VCaP (cell line): ENCODE results near the gene EBI3.
"Not testable (repeated sequence)": the region's sequence is repeated elsewhere in the genome, so short reads cannot be mapped to it uniquely, and the experiment has no call there.

ENCODE experiments used
- H3K27ac ChIP-seq: fragments of 450-650 bp; 2 replicates; pipeline ENCODE4 v1.5.1; 2017
- CTCF ChIP-seq: fragments of 450-650 bp; conservative IDR thresholded peaks from 2 replicates; pipeline ENCODE4 v1.5.1; 2017; ENCODE audit warnings: mild to moderate bottlenecking, moderate library complexity

Gene EBI3

GRCh38 chr19:4186087-4186993, 43.0 kb upstream of the EBI3 start:
- peak; percentile 79 for TF ChIP-seq CTCF
- H3K27ac ChIP-seq = peak overlapping the region; percentile 16; the same call in 1 of the 2 replicates

- H3K27ac ChIP-seq = 0 out of 2 replicates have a peak overlapping the region, but pooled peaks have one; percentile 16
- no peak for TF ChIP-seq CTCF
Observed at GRCh38 chr19:4187313-4188122, 41.8 kb upstream of the EBI3 start.

GRCh38 chr19:4189641-4190040, 39.7 kb upstream of the EBI3 start:
- no peak overlapping the region for H3K27ac ChIP-seq
- TF ChIP-seq CTCF = no peak

GRCh38 chr19:4192537-4192936, 36.8 kb upstream of the EBI3 start:
- H3K27ac ChIP-seq = not testable (repeated sequence)

GRCh38 chr19:4194353-4194752, 35.0 kb upstream of the EBI3 start:
- no peak overlapping the region for H3K27ac ChIP-seq
- no peak for TF ChIP-seq CTCF

GRCh38 chr19:4196009-4196408, 33.3 kb upstream of the EBI3 start:
- no peak for TF ChIP-seq CTCF
- no peak overlapping the region for H3K27ac ChIP-seq

GRCh38 chr19:4196587-4197148, 32.7 kb upstream of the EBI3 start:
- no peak overlapping the region for H3K27ac ChIP-seq
- no peak for TF ChIP-seq CTCF
